Upper lobe of left lung (tissue), 4 donors: Measurements from ENCODE around the gene MEGF6.

ENCODE experiments used
- CTCF ChIP-seq, 6 experiments: fragments of 450-650 bp in 4 of 6; fragments of 200-600 bp in 2 of 6; sonication (generic) in 2 of 6; IDR thresholded peaks; one replicate each; pipeline ENCODE4 v1.5.1; 2016 to 2019; ENCODE audit warnings: antibody characterized with exemption in 6 of 6
- EP300 ChIP-seq, 4 donors: sonication (generic); formaldehyde crosslinking; IDR thresholded peaks; one replicate each; pipeline ENCODE4 v1.5.1; 2017; ENCODE audit warnings: antibody characterized with exemption in 4 of 4, control low read depth in 2 of 4
- POLR2A ChIP-seq, 4 donors: fragments of 450-650 bp; IDR thresholded peaks; one replicate each; pipeline ENCODE4 v1.5.1; 2016 to 2017; ENCODE audit warnings: antibody characterized with exemption in 4 of 4, mild to moderate bottlenecking in 2 of 4
- POLR2AphosphoS5 ChIP-seq, 2 donors: sonication (generic); formaldehyde crosslinking; IDR thresholded peaks; one replicate each; pipeline ENCODE4 v1.5.1; 2017; ENCODE audit warnings: antibody characterized with exemption in 2 of 2

- TF ChIP-seq POLR2AphosphoS5 (IDR thresholded peaks at IDR 0.05) (no peak), CTCF (IDR thresholded peaks at IDR 0.05) (no peak), POLR2A (IDR thresholded peaks at IDR 0.05) (no peak), EP300 (IDR thresholded peaks at IDR 0.05) (no peak)
These were observed 131.0 kb downstream of the MEGF6 start for GRCh38 chr1:3480369-3480719.
